GM10248 (cell line): Measurements from ENCODE around the gene HTRA3.

Experiments
- CTCF ChIA-PET: fragments of 300-600 bp; sonication (Branson Sonifier 250); formaldehyde crosslinking; extraction: SDS; loops from one replicate; lab custom pipeline; 2021; ENCODE audit warnings: antibody characterized with exemption; lab: Yijun Ruan, JAX
- POLR2A ChIA-PET: fragments of 350-650 bp; sonication (Branson Sonifier 250); formaldehyde crosslinking; extraction: SDS; loops from one replicate; lab custom pipeline; 2020; ENCODE audit warnings: antibody characterized with exemption; lab: Yijun Ruan, JAX
- DNase-seq: peaks from one replicate; pipeline ENCODE4 v3.0.0; 2012; ENCODE audit errors: extremely low spot score
- TF ChIP-seq, protein P1 (sequence below): IDR thresholded peaks from 2 replicates; pipeline ENCODE4 v1.5.1; 2012; ENCODE audit warnings: mild to moderate bottlenecking, low read depth; ENCODE audit errors: extremely low read depth, missing control alignments, control extremely low read depth

The HTRA3 gene

DNA sequence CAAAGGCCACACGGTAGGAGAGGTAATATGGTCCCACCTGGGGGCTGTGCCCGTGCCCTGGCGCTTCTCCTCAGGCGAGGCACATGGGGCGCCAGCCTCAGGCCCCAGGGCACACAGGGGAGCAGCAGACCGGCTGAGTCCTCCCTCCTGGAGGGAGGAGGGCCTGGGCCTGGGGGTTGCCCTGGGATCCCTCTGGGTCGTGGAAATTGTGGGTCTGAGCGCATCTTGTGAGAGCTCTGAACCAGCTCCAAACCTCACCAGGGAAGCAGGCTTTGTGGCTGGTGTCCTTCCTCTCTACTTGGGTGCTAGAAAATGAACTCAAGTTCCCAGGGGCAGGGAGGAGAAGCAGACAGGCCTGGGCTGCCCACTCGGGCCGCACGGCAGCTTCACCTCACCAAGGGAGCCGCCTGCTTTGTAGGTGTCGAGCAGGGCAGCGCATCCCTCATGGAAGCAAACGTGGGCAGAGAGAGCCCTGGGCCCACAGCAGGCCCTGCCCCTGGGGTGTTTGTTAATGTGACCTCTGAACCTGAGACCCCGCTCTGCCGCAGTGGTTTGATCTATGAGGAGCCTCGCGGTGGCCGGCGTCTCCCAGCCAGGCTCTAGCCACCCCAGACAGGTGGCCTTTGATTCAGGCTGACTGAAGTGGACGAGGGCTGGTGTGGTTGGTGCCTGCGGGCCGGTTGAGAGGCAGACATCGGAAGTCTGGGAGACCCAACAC lies 10.8 kb downstream of the HTRA3 start:
- ChIA-PET POLR2A (no interaction called here), CTCF (interaction anchor here (1.3 kb wide), 1 partner anchor 21 kb away, joined by 3 read pairs; no protein-coding TSS in a partner anchor)
- TF ChIP-seq, protein P1, sequence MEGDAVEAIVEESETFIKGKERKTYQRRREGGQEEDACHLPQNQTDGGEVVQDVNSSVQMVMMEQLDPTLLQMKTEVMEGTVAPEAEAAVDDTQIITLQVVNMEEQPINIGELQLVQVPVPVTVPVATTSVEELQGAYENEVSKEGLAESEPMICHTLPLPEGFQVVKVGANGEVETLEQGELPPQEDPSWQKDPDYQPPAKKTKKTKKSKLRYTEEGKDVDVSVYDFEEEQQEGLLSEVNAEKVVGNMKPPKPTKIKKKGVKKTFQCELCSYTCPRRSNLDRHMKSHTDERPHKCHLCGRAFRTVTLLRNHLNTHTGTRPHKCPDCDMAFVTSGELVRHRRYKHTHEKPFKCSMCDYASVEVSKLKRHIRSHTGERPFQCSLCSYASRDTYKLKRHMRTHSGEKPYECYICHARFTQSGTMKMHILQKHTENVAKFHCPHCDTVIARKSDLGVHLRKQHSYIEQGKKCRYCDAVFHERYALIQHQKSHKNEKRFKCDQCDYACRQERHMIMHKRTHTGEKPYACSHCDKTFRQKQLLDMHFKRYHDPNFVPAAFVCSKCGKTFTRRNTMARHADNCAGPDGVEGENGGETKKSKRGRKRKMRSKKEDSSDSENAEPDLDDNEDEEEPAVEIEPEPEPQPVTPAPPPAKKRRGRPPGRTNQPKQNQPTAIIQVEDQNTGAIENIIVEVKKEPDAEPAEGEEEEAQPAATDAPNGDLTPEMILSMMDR = no peak
- DNase-seq = no peak

DNA sequence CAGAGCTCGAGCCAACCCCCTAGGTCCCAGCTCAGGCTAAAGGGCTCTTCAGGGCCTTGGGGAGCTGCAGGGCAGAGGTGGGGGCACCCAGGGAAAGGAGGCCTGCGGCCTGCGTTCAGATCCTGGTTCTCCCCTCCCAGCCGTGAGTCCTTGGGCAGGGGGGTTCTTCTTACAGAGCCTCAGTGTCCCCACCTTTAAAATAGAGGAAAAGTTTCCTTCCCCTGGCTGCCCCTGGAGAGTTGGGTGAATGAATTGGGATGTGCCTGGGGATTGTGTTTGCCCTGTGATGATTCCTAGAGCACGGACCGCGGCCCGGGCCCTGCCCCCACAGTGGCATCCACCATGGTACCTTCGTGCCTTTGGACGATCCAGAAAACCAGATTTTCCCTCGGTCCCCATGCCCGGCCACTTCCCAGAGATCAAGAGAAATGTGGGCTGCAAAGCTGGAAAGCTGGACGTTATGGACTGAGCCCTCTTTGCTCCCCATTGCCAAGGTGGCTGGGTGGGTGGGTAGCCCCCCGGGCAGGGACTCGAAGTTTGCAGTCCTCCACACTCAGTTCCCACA lies 11.4 kb downstream of the HTRA3 start:
- ChIA-PET CTCF (interaction anchor here (1.6 kb wide), 1 partner anchor 8 kb away, joined by 3 read pairs; no protein-coding TSS in a partner anchor), POLR2A (interaction anchor here (0.5 kb wide), 1 partner anchor 9 kb away, joined by 3 read pairs; no protein-coding TSS in a partner anchor)
- TF ChIP-seq, protein P1 = no peak

DNA sequence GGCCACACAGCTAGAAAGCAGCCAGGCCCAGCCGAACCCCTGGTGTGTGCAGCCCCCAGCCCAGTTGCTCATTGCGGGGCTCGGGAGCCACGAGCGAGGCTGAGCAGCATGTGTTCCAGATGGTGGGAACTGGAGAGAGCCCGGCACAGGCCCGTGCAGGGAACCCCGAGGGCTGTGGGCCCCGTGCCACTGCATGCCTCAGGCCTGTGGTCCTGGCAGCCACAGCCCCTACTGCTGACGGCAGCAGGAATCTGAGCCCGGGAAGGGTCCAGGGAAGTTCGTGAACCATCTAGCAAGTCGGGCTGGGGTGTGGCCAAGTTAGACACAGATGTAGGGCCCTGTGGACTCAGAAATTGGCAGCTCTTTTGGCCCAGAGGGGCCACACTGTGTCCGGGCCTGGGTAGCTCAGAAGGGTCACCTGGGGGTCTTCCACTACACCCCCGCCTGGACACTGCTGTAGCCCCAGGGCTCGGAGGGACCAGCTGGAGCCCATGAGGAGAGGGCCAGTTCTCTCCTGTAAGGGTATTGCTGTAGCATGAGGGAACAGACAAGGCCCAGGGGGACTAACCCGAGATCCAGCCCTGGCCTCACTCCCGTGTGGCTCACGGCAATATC lies 12.1 kb downstream of the HTRA3 start:
- TF ChIP-seq, protein P1 = no peak
- no peak for DNase-seq
- POLR2A ChIA-PET = interaction anchor here (0.5 kb wide), 1 partner anchor 10 kb away, joined by 3 read pairs; no protein-coding TSS in a partner anchor
- CTCF ChIA-PET = interaction anchor here (1.6 to 1.9 kb wide), 2 partner anchors 8 to 15 kb away, joined by 3 to 5 read pairs; no protein-coding TSS in a partner anchor

More for the DNA sequence above, 11.4 kb downstream of the HTRA3 start:
- no peak for DNase-seq

DNA sequence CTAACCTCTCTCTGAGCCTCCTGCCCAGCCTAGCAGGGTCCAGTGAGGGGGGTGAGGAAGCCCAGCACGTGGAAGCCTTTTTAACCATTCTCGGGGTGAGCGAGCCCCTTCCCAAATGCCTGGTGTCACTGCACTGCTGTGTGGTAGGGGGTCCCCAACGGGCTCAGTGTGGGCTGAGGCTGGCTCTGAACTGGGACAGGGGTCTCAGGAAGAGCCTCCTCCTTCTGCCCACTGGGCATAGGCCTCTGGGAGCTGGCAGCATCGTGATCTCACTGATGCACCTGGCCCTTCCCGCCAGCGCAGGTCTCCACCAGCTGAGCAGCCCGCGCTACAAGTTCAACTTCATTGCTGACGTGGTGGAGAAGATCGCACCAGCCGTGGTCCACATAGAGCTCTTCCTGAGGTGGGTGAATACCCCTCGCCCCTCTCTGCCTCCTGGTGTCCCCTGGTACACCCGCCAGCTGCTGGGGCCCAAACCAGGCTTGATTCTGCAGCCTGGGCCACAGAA lies 12.6 kb downstream of the HTRA3 start:
- DNase-seq = no peak
- TF ChIP-seq, protein P1 = no peak
- POLR2A ChIA-PET = no interaction called here
- CTCF ChIA-PET = interaction anchor here (1.6 to 1.9 kb wide), 2 partner anchors 9 to 16 kb away, joined by 3 to 5 read pairs; no protein-coding TSS in a partner anchor

DNA sequence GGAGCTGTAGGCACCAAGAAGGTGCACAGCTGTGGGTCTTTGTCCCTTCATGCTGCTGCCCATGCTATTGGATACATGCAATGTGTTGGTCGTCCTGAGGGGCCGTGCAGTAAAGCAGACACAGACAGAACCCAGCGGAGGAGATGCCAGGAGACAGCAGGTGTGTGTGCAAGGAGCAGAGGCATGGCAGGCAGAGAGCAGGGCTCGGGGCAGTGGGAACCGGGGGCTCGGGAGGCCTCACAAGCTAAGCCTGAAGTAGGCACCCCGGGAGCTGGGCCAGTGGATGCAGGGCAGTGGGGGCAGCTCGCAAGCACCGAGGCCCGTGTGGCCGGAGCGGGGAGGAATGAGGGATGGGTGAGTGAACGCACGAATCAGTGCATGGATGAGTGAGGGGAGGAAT lies 13.2 kb downstream of the HTRA3 start:
- DNase-seq = no peak
- TF ChIP-seq, protein P1 = no peak
- CTCF ChIA-PET = interaction anchor here (1.6 to 1.9 kb wide), 2 partner anchors 9 to 16 kb away, joined by 3 to 5 read pairs; no protein-coding TSS in a partner anchor
- POLR2A ChIA-PET = no interaction called here

DNA sequence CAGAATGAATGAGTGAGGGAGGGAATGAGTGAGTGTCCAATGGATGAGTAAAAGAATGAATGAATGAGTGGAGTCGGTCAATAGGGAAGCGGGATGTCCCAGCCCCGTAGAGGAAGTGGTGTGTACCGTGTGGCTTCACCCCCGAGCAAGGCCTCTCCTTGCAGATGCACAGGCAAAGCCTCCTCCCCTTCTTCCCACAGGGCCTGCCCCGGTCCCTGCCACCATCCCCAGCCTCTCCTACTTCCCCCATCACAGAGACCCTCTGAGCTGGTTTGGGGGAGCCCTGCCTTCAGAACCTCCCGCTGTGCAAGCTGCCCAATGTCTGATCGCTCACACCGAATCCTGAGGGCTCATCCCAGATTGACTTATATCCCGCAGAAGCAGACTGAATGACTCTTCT lies 13.6 kb downstream of the HTRA3 start:
- no peak for DNase-seq
- POLR2A ChIA-PET = no interaction called here
- CTCF ChIA-PET = interaction anchor here (1.9 kb wide), 1 partner anchor 16 kb away, joined by 5 read pairs; no protein-coding TSS in a partner anchor
- TF ChIP-seq, protein P1 = no peak
